Measurements from ENCODE around the gene PEX3.

GRCh38 chr6:143539106-143539505 lies 88.5 kb downstream of the PEX3 start:
- TF ChIP-seq EZH2phosphoT487 (IDR thresholded peaks at IDR 0.05; ENCODE audit: borderline replicate concordance): no peak
- TF ChIP-seq CEBPB (IDR thresholded peaks at IDR 0.05; ENCODE audit: low read depth): no peak
- no peak for TF ChIP-seq POLR2A (IDR thresholded peaks at IDR 0.05; ENCODE audit: borderline replicate concordance, extremely low read depth, insufficient read depth, insufficient read length)
- no peak for TF ChIP-seq POLR2AphosphoS5 (IDR thresholded peaks at IDR 0.05; ENCODE audit: low read depth, low read length)
- TF ChIP-seq RAD21 (IDR thresholded peaks at IDR 0.05; ENCODE audit: low read depth): no peak
- TF ChIP-seq, protein P1, sequence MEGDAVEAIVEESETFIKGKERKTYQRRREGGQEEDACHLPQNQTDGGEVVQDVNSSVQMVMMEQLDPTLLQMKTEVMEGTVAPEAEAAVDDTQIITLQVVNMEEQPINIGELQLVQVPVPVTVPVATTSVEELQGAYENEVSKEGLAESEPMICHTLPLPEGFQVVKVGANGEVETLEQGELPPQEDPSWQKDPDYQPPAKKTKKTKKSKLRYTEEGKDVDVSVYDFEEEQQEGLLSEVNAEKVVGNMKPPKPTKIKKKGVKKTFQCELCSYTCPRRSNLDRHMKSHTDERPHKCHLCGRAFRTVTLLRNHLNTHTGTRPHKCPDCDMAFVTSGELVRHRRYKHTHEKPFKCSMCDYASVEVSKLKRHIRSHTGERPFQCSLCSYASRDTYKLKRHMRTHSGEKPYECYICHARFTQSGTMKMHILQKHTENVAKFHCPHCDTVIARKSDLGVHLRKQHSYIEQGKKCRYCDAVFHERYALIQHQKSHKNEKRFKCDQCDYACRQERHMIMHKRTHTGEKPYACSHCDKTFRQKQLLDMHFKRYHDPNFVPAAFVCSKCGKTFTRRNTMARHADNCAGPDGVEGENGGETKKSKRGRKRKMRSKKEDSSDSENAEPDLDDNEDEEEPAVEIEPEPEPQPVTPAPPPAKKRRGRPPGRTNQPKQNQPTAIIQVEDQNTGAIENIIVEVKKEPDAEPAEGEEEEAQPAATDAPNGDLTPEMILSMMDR (IDR thresholded peaks at IDR 0.05 in 2 of 3, conservative IDR thresholded peaks at IDR 0.05 in 1 of 3; ENCODE audit: borderline replicate concordance in 1 of 3, insufficient read depth in 1 of 3, low read depth in 2 of 3, low read length in 2 of 3): no peak
- no peak for TF ChIP-seq ZNF274 (IDR thresholded peaks at IDR 0.05; ENCODE audit: low read depth, low read length)
- no peak for TF ChIP-seq SRF (IDR thresholded peaks at IDR 0.05; ENCODE audit: low read depth)
- no peak for TF ChIP-seq SP1 (IDR thresholded peaks at IDR 0.05; ENCODE audit: low read depth)
- no peak for TF ChIP-seq EGR1 (IDR thresholded peaks at IDR 0.05; ENCODE audit: low read depth)
- no peak for TF ChIP-seq TCF7L2 (IDR thresholded peaks at IDR 0.05; ENCODE audit: borderline replicate concordance, extremely low read depth, insufficient read depth, insufficient read length)
- no peak for TF ChIP-seq MAX (IDR thresholded peaks at IDR 0.05)
- no peak for TF ChIP-seq YY1 (IDR thresholded peaks at IDR 0.05; ENCODE audit: extremely low read depth, insufficient replicate concordance, low read depth, low read length)
- TF ChIP-seq JUND (IDR thresholded peaks at IDR 0.05): no peak

Measured in HCT116 (cell line).